Measurements from ENCODE around the gene ATIC.

DNA sequence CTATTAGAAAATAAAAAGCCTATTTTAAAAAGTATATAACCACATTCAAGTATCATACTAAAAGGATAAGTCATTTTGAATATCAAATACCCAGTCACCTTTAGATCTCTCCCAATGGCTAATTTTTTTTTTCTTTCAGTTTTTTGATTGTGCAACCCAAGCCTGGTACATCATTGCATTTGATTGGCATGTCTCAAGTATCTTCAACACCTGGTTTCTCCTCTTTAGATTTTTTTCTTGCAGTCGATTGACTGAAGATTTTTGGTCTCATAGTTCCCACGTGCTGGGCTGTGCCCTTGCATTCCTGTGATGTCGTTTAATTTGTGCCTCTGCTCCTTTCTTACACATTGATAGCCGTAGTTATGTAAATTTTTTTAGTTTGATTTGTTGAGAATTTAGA, 40.7 kb downstream of the ATIC start:
- TF ChIP-seq EZH2 (IDR thresholded peaks at IDR 0.05; ENCODE audit: low read length, missing control alignments) (no peak), CTCF (conservative IDR thresholded peaks at IDR 0.05 in 1 of 2, IDR thresholded peaks at IDR 0.05 in 1 of 2; ENCODE audit: low read depth in 1 of 2, low read length in 2 of 2) (no peak)
